Placental epithelial cell (primary cell): ENCODE data around the gene ZC3H12C. TPM values are rescaled to one million over a fixed set of nuclear protein-coding genes. Genes with fewer than 3 reads are reported as not detected.

Experiments
- total RNA-seq: library from RNA; depleted of rRNA; stranded (reverse); fragments of >200 nt; gene quantifications from 2 replicates; pipeline ENCODE4 v1.2.3, GENCODE V29; 2012

Gene ZC3H12C
- total RNA-seq, result 33.0 and 49.1 TPM in 2 replicates

GRCh38 chr11:110092515-110093406 is at the start of gene ZC3H12C:
Gene ZC3H12C, plus strand, starts transcription at chr11:110093392. Its CDS starts 20 bp downstream, at chr11:110093412.

Other genes with a start within 250 kb of the ZC3H12C start
- 96.8 and 107 TPM in 2 replicates for gene RDX, start 203.2 kb downstream of the ZC3H12C start, total RNA-seq